MM.1S (cell line): ENCODE data around the gene PIP4K2A.

Source experiments
- DNase-seq: peaks from one replicate; pipeline ENCODE4 v3.0.0-alpha.2; 2015
- H2AFZ ChIP-seq: fragments of 300-600 bp; sonication (generic); 2 replicates; pipeline ENCODE4 v1.6.0; 2016; ENCODE audit warnings: antibody characterized with exemption, low read length
- H3F3A ChIP-seq: fragments of 300-600 bp; sonication (generic); 2 replicates; pipeline ENCODE4 v1.6.1; 2016; ENCODE audit warnings: mild to moderate bottlenecking, antibody characterized with exemption, low read length, moderate library complexity, mixed read lengths; ENCODE audit not compliant: insufficient read depth
- H3K27ac ChIP-seq: fragments of 300-600 bp; sonication (generic); 2 replicates; pipeline ENCODE4 v1.5.1; 2016; ENCODE audit warnings: mild to moderate bottlenecking, low read length
- H3K27me3 ChIP-seq: fragments of 300-600 bp; sonication (generic); replicated peaks from 2 replicates; pipeline ENCODE4 v1.6.0; 2016; ENCODE audit warnings: low read length; ENCODE audit not compliant: insufficient read depth
- H3K36me3 ChIP-seq: fragments of 300-600 bp; sonication (generic); replicated peaks from 2 replicates; pipeline ENCODE4 v1.6.1; 2016; ENCODE audit warnings: mild to moderate bottlenecking, low read length, mixed read lengths; ENCODE audit not compliant: insufficient read depth
- H3K4me1 ChIP-seq: fragments of 300-600 bp; sonication (generic); 2 replicates; pipeline ENCODE4 v1.6.1; 2016; ENCODE audit warnings: low read length, mixed read lengths
- H3K4me2 ChIP-seq: fragments of 300-600 bp; sonication (generic); 2 replicates; pipeline ENCODE4 v1.6.0; 2016; ENCODE audit warnings: low read depth, low read length
- H3K4me3 ChIP-seq: fragments of 300-600 bp; sonication (generic); 2 replicates; pipeline ENCODE4 v1.5.1; 2016; ENCODE audit warnings: low read length, mixed read lengths
- H3K79me2 ChIP-seq: fragments of 300-600 bp; sonication (generic); 2 replicates; pipeline ENCODE4 v1.6.1; 2016; ENCODE audit warnings: mixed run types, low read length, mixed read lengths
- H3K9ac ChIP-seq: fragments of 300-600 bp; sonication (generic); 2 replicates; pipeline ENCODE4 v1.6.1; 2016; ENCODE audit warnings: low read length, mixed read lengths
- H3K9me2 ChIP-seq: fragments of 300-600 bp; sonication (generic); replicated peaks from 2 replicates; pipeline ENCODE4 v1.6.1; 2016; ENCODE audit warnings: mild to moderate bottlenecking, low read length, mixed read lengths; ENCODE audit not compliant: insufficient read depth
- H3K9me3 ChIP-seq: fragments of 300-600 bp; sonication (generic); replicated peaks from 2 replicates; pipeline ENCODE4 v1.6.1; 2016; ENCODE audit warnings: mild to moderate bottlenecking, low read length, mixed read lengths; ENCODE audit not compliant: insufficient read depth
- H4K20me1 ChIP-seq: fragments of 300-600 bp; sonication (generic); 2 replicates; pipeline ENCODE4 v1.6.1; 2016; ENCODE audit warnings: mild to moderate bottlenecking, low read length, moderate library complexity, mixed read lengths; ENCODE audit not compliant: insufficient read depth
- EZH2 ChIP-seq: fragments of 300-600 bp; sonication (generic); optimal IDR thresholded peaks from 2 replicates; pipeline ENCODE3; 2017; ENCODE audit warnings: low read depth, mild to moderate bottlenecking, antibody characterized with exemption, low read length, mixed read lengths
- EZH2phosphoT487 ChIP-seq: fragments of 300-600 bp; sonication (generic); IDR thresholded peaks from 2 replicates; pipeline ENCODE4 v1.6.1; 2018; ENCODE audit warnings: antibody characterized with exemption, low read length
- TF ChIP-seq, protein P1 (sequence below): fragments of 300-600 bp; sonication (generic); IDR thresholded peaks from 2 replicates; pipeline ENCODE4 v1.5.1; 2016; ENCODE audit warnings: antibody characterized with exemption, low read length, mixed read lengths

PIP4K2A gene

DNA sequence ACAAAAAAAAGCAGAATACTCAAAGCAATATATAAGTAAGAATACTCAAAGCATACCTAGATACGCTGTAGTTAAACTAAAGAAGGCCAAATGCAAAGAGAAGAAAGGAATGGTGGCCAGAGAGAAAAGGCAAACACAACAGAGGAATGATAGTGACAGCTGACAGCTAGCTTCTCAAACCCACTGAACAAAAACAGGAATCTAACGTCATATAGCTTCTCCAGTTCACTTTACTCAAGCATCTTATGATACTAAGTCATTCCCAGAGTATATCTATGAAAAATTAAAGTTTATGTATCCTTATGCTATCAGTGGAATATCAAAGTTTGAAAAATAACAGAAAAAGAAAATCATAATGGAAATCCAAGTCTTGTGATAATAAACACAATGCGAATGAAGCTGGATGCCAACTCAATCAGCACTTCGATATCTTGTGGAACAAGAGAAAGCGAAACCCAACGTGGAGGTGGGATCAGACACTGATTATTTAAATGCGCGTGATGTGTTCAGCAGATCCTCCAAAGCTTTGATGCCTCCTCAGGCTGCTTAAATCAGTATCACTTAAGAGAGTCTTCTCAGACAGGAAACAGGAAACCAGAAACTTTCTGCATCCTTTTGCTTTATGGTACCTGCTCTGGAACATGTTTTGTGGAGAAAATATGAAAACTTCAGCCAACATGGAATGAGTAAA lies 102.8 kb downstream of the PIP4K2A start:
- Histone ChIP-seq H3K27me3 (no peaks in the 10 kb centered on the region), H3K79me2 (peaks cover 39% of the 10 kb centered on the region), H3K27ac (no peak overlapping the region), H3F3A (0 out of 2 replicates have a peak, but pooled peaks cover 6% of the 10 kb centered on the region), H2AFZ (no peak overlapping the region), H4K20me1 (no peaks in the 10 kb centered on the region), H3K9me3 (no peaks in the 10 kb centered on the region), H3K36me3 (no peaks in the 10 kb centered on the region), H3K4me2 (0 out of 2 replicates have a peak overlapping the region, but pooled peaks have one; percentile 13), H3K9me2 (no peaks in the 10 kb centered on the region), H3K9ac (no peak overlapping the region), H3K4me3 (no peak overlapping the region), H3K4me1 (peaks cover 27% of the 10 kb centered on the region)
- no peak for TF ChIP-seq EZH2
- TF ChIP-seq, protein P1, sequence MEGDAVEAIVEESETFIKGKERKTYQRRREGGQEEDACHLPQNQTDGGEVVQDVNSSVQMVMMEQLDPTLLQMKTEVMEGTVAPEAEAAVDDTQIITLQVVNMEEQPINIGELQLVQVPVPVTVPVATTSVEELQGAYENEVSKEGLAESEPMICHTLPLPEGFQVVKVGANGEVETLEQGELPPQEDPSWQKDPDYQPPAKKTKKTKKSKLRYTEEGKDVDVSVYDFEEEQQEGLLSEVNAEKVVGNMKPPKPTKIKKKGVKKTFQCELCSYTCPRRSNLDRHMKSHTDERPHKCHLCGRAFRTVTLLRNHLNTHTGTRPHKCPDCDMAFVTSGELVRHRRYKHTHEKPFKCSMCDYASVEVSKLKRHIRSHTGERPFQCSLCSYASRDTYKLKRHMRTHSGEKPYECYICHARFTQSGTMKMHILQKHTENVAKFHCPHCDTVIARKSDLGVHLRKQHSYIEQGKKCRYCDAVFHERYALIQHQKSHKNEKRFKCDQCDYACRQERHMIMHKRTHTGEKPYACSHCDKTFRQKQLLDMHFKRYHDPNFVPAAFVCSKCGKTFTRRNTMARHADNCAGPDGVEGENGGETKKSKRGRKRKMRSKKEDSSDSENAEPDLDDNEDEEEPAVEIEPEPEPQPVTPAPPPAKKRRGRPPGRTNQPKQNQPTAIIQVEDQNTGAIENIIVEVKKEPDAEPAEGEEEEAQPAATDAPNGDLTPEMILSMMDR: no peak
- TF ChIP-seq EZH2phosphoT487: no peak
- peak; percentile 61 for DNase-seq

DNA sequence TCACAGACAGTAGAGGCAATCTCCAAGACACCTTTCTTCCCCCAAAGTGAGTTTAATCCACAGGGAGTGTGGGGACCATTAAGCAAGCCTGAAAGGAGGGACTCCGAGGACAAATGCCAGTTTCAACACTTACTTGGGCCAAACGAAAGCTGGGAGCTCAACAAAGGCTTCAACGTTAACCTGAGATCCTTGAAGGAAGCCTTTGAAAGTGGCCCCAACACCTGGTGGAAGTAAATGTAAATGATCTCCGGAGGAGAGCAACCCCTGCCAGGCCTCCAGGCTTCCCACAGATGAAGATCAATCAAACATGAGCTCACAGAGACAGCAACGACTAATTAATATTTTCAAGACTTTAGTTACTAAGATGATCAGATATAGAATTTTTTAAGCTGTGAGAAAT lies 103.8 kb downstream of the PIP4K2A start:
- no peak overlapping the region for H3K4me2 ChIP-seq
- H3K36me3 ChIP-seq: no peaks in the 10 kb centered on the region
- no peaks in the 10 kb centered on the region for H3K9me2 ChIP-seq
- no peak overlapping the region for H3K27ac ChIP-seq
- H3K4me3 ChIP-seq: no peak overlapping the region
- DNase-seq: no peak
- H3F3A ChIP-seq: peaks cover 11% of the 10 kb centered on the region; the same call in 1 of the 2 replicates
- H3K4me1 ChIP-seq: peaks cover 33% of the 10 kb centered on the region
- peaks cover 34% of the 10 kb centered on the region for H3K79me2 ChIP-seq
- H4K20me1 ChIP-seq: no peaks in the 10 kb centered on the region
- no peaks in the 10 kb centered on the region for H3K9me3 ChIP-seq
- H2AFZ ChIP-seq: no peak overlapping the region
- no peak overlapping the region for H3K9ac ChIP-seq
- TF ChIP-seq EZH2phosphoT487: no peak
- TF ChIP-seq EZH2: no peak
- TF ChIP-seq, protein P1: no peak
- no peaks in the 10 kb centered on the region for H3K27me3 ChIP-seq

DNA sequence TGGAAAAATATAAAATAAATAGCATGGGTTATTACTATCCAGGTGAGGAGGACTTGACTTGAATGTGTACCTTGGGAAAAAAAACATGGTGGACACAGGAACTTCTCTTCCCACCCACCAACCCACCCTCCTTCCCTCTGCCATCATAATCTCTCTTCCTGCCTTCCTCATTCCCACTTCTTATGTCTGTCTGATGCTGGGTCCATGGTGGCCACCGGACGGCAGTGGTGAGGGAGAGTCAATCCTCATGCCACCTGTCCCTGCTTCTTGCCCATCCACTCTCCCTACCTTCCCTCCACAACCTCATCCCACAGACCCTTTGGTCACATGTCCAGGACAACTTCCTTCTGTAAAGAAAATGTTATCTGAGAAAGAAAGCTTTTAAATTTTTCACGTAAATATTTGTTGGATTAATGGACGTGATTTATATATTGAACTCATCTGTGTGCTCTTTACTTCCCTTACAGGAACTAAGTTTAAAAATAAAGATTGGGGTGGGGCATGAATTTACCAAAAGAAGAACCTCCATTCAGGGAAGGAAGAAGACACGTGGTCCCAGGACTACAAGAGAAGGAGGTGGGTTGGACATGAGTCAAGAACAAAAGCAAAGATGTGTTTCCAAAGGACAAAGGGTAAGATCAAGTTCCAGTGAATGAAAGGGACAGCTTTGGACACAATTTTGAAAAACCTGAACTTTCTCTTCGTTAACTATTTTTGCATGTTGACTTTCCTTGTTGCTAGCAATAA lies 104.5 kb downstream of the PIP4K2A start:
- Histone ChIP-seq H3K27ac (no peak overlapping the region), H2AFZ (no peak overlapping the region), H3K9me2 (no peaks in the 10 kb centered on the region), H3K4me2 (no peak overlapping the region), H3K9me3 (no peaks in the 10 kb centered on the region), H3K4me1 (peaks cover 30% of the 10 kb centered on the region), H3K4me3 (no peak overlapping the region), H3K36me3 (no peaks in the 10 kb centered on the region), H4K20me1 (no peaks in the 10 kb centered on the region), H3K79me2 (peaks cover 27% of the 10 kb centered on the region), H3F3A (peaks cover 11% of the 10 kb centered on the region; the same call in 1 of the 2 replicates), H3K9ac (no peak overlapping the region), H3K27me3 (no peaks in the 10 kb centered on the region)
- no peak for DNase-seq
- TF ChIP-seq EZH2phosphoT487 (no peak), EZH2 (no peak)
- TF ChIP-seq, protein P1: no peak
